SK-N-SH (cell line): Measurements from ENCODE around the gene STKLD1. TPM values are rescaled to one million over a fixed set of nuclear protein-coding genes. Genes with fewer than 3 reads are reported as not detected.

Experiments
- CTCF ChIA-PET: fragments of 300-600, 350-600 bp; formaldehyde crosslinking; extraction: SDS; loops from one replicate; lab custom pipeline; 2021; lab: Yijun Ruan, JAX
- POLR2A ChIA-PET: fragments of 350-600 bp; sonication (Branson Sonifier 250); formaldehyde crosslinking; extraction: SDS; loops from one replicate; lab custom pipeline; 2020; ENCODE audit warnings: antibody characterized with exemption, inconsistent platforms; lab: Yijun Ruan, JAX
- DNase-seq: peaks from one replicate; pipeline ENCODE4 v3.0.0; 2012
- H2AFZ ChIP-seq: fragments of 200-600 bp; sonication (generic); 2 replicates; pipeline ENCODE4 v1.8.1; 2016; ENCODE audit warnings: antibody characterized with exemption, mild to moderate bottlenecking, low read depth
- H3F3A ChIP-seq: fragments of 200-600 bp; sonication (generic); replicated peaks from 2 replicates; pipeline ENCODE3; 2016; ENCODE audit warnings: antibody characterized with exemption, mild to moderate bottlenecking; ENCODE audit not compliant: insufficient read depth
- H3K27ac ChIP-seq, 2 experiments: fragments of 200-500 bp in 1 of 2; fragments of 200-600 bp in 1 of 2; sonication (Bioruptor generic) in 1 of 2; sonication (generic), shearing (Covaris generic) in 1 of 2; 2 replicates each; pipeline versions ENCODE4 v1.5.1 to v1.6.1; 2014 to 2016; ENCODE audit warnings: low read depth in 2 of 2, inconsistent platforms in 1 of 2, low read length in 1 of 2, mild to moderate bottlenecking in 1 of 2, mixed read lengths in 1 of 2
- H3K27me3 ChIP-seq: fragments of 200-600 bp; sonication (generic), shearing (Covaris generic); 2 replicates; pipeline ENCODE4 v1.6.1; 2016; ENCODE audit warnings: mixed run types; ENCODE audit not compliant: insufficient read depth
- H3K36me3 ChIP-seq, 2 experiments: fragments of 200-500 bp in 1 of 2; fragments of 200-600 bp in 1 of 2; sonication (Bioruptor generic) in 1 of 2; sonication (generic) in 1 of 2; replicated peaks in 1 of 2; 2 replicates each; pipeline versions ENCODE3 to v1.5.1; 2014 to 2016; ENCODE audit warnings: low read length in 1 of 2, mild to moderate bottlenecking in 1 of 2; ENCODE audit not compliant: insufficient read depth in 2 of 2, control insufficient read depth in 1 of 2
- H3K4me1 ChIP-seq, 2 experiments: fragments of 200-500 bp in 1 of 2; fragments of 200-600 bp in 1 of 2; sonication (Bioruptor generic) in 1 of 2; sonication (generic), shearing (Covaris generic) in 1 of 2; 2 replicates each; pipeline versions ENCODE4 v1.5.1 to v1.6.1; 2014 to 2016; ENCODE audit warnings: low read depth in 1 of 2, low read length in 1 of 2, mixed run types in 1 of 2; ENCODE audit not compliant: insufficient read depth in 2 of 2, control insufficient read depth in 1 of 2
- H3K4me2 ChIP-seq: fragments of 200-600 bp; sonication (generic), shearing (Covaris generic); 2 replicates; pipeline ENCODE4 v1.6.1; 2017; ENCODE audit warnings: mixed run types
- H3K4me3 ChIP-seq, 2 experiments: fragments of 200-500 bp in 1 of 2; fragments of 200-600 bp in 1 of 2; sonication (Bioruptor generic) in 1 of 2; sonication (generic), shearing (Covaris generic) in 1 of 2; 2 replicates each; pipeline versions ENCODE4 v1.5.1 to v1.8.1; 2014 to 2016; ENCODE audit warnings: low read depth in 2 of 2, inconsistent platforms in 1 of 2, low read length in 1 of 2, mild to moderate bottlenecking in 1 of 2, mixed read lengths in 1 of 2, moderate library complexity in 1 of 2
- H3K79me2 ChIP-seq: fragments of 200-600 bp; sonication (generic); 2 replicates; pipeline ENCODE4 v1.8.1; 2017; ENCODE audit warnings: mild to moderate bottlenecking; ENCODE audit not compliant: insufficient read depth
- H3K9ac ChIP-seq: fragments of 200-600 bp; sonication (generic); 2 replicates; pipeline ENCODE4 v1.6.1; 2017; ENCODE audit warnings: mixed run types
- H3K9me2 ChIP-seq: fragments of 200-600 bp; sonication (generic); 2 replicates; pipeline ENCODE4 v1.6.1; 2017; ENCODE audit warnings: mixed run types
- H3K9me3 ChIP-seq: fragments of 200-600 bp; sonication (generic); 2 replicates; pipeline ENCODE4 v1.6.1; 2017; ENCODE audit warnings: mixed run types, mild to moderate bottlenecking, moderate library complexity
- H4K20me1 ChIP-seq: fragments of 200-600 bp; sonication (generic); 2 replicates; pipeline ENCODE4 v1.6.1; 2017; ENCODE audit warnings: mild to moderate bottlenecking, mixed run types; ENCODE audit not compliant: insufficient read depth
- CHD2 ChIP-seq: fragments of 150-350 bp; IDR thresholded peaks from 2 replicates; pipeline ENCODE4 v1.6.1; 2018; ENCODE audit warnings: low read length; ENCODE audit not compliant: partially characterized antibody
- ELF1 ChIP-seq: IDR thresholded peaks from 2 replicates; pipeline ENCODE4 v1.4.0; 2012
- EZH2phosphoT487 ChIP-seq: fragments of 200-600 bp; sonication (generic); IDR thresholded peaks from 2 replicates; pipeline ENCODE4 v1.6.1; 2017; ENCODE audit warnings: low read depth, mixed run types, mild to moderate bottlenecking, antibody characterized with exemption, moderate library complexity, borderline replicate concordance
- FOSL2 ChIP-seq: IDR thresholded peaks from 2 replicates; pipeline ENCODE4 v1.4.0; 2012; ENCODE audit warnings: low read depth, mild to moderate bottlenecking, moderate library complexity, borderline replicate concordance
- GABPA ChIP-seq: IDR thresholded peaks from 2 replicates; pipeline ENCODE4 v1.4.0; 2012; ENCODE audit warnings: low read depth, mild to moderate bottlenecking
- GATA2 ChIP-seq: sonication (generic); formaldehyde crosslinking; IDR thresholded peaks from 2 replicates; pipeline ENCODE4 v1.5.0; 2020; ENCODE audit warnings: mild to moderate bottlenecking, missing genetic modification reagents
- JUND ChIP-seq: IDR thresholded peaks from 2 replicates; pipeline ENCODE4 v1.4.0; 2012
- MAX ChIP-seq: IDR thresholded peaks from 2 replicates; pipeline ENCODE4 v1.4.0; 2012; ENCODE audit warnings: low read depth
- MEF2A ChIP-seq: IDR thresholded peaks from 2 replicates; pipeline ENCODE4 v1.4.0; 2012; ENCODE audit warnings: low read depth, borderline replicate concordance
- MXI1 ChIP-seq: IDR thresholded peaks from 2 replicates; pipeline ENCODE4 v1.6.1; 2012; ENCODE audit warnings: mild to moderate bottlenecking, low read depth, low read length, improper control_type of control experiment
- NFIC ChIP-seq: IDR thresholded peaks from 2 replicates; pipeline ENCODE4 v1.4.0; 2012; ENCODE audit warnings: borderline replicate concordance
- PBX3 ChIP-seq: IDR thresholded peaks from 2 replicates; pipeline ENCODE4; 2012
- POLR2AphosphoS5 ChIP-seq: IDR thresholded peaks from 2 replicates; pipeline ENCODE4 v1.6.1; 2012; ENCODE audit warnings: low read depth, low read length
- RAD21 ChIP-seq: IDR thresholded peaks from 2 replicates; pipeline ENCODE4 v1.6.1; 2012; ENCODE audit warnings: mild to moderate bottlenecking, low read length
- REST ChIP-seq: IDR thresholded peaks from 2 replicates; pipeline ENCODE4 v1.6.1; 2012; ENCODE audit warnings: mild to moderate bottlenecking, low read depth, low read length, moderate library complexity
- RFX5 ChIP-seq: IDR thresholded peaks from 2 replicates; pipeline ENCODE4 v1.6.1; 2012; ENCODE audit warnings: mild to moderate bottlenecking, improper control_type of control experiment, low read length
- RXRA ChIP-seq: IDR thresholded peaks from 2 replicates; pipeline ENCODE4 v1.4.0; 2012; ENCODE audit warnings: low read depth, mild to moderate bottlenecking, borderline replicate concordance
- SMC3 ChIP-seq: IDR thresholded peaks from 2 replicates; pipeline ENCODE4 v1.6.1; 2012; ENCODE audit warnings: low read depth, low read length, improper control_type of control experiment
- USF1 ChIP-seq: IDR thresholded peaks from 2 replicates; pipeline ENCODE4 v1.4.0; 2012; ENCODE audit warnings: low read depth, borderline replicate concordance
- YY1 ChIP-seq: IDR thresholded peaks from 2 replicates; pipeline ENCODE4 v1.4.0; 2012; ENCODE audit warnings: low read depth, mild to moderate bottlenecking
- ZBTB33 ChIP-seq: IDR thresholded peaks from 2 replicates; pipeline ENCODE4 v1.4.0; 2012; ENCODE audit warnings: low read depth, borderline replicate concordance
- WGBS: methylation state at CpG from one replicate; pipeline ENCODE4 v1.1.6; 2017; ENCODE audit warnings: low lambda C conversion rate; 5-methylcytosine and 5-hydroxymethylcytosine counted together
- polyA plus RNA-seq, 3 experiments: library from polyadenylated mRNA; depleted of rRNA; stranded (reverse); fragments of >200 nt; gene quantifications; 2 replicates each; pipeline ENCODE4 v1.2.3, GENCODE V29; 2012

STKLD1 gene
- polyA plus RNA-seq, 1 of the 3 experiments (the other 2 are of a cell fraction), result 2.3 TPM

GRCh38 chr9:133366435-133366834, 9.7 kb upstream of the STKLD1 start (continued):
- TF ChIP-seq MAX, result no peak
- no peak for TF ChIP-seq USF1
- no peak for TF ChIP-seq SMC3
- TF ChIP-seq EZH2phosphoT487, result no peak
- no peak for TF ChIP-seq NFIC
- no peak for TF ChIP-seq REST
- no peak for TF ChIP-seq GATA2 (CRISPR knock-in tag)
- no peak for TF ChIP-seq YY1
- no peak for TF ChIP-seq GABPA
- TF ChIP-seq MXI1, result no peak

GRCh38 chr9:133367221-133367620, 8.9 kb upstream of the STKLD1 start:
- TF ChIP-seq ZBTB33 (no peak), POLR2AphosphoS5 (no peak), ELF1 (no peak), PBX3 (no peak), JUND (no peak), FOSL2 (no peak), MEF2A (no peak), RXRA (no peak), RAD21 (no peak), RFX5 (no peak), CHD2 (no peak)
- WGBS, result 98% methylated on average over 17 of the region's 22 CpGs
- peaks cover 96% of the 10 kb centered on the region for H3K79me2 ChIP-seq

More at GRCh38 chr9:133367221-133367620, 8.9 kb upstream of the STKLD1 start:
- Histone ChIP-seq H2AFZ (no peak overlapping the region), H3F3A (peaks cover 14% of the 10 kb centered on the region), H3K27me3 (no peaks in the 10 kb centered on the region), H3K4me3 (no peak overlapping the region), H3K27ac (no peak overlapping the region; a peak in 1 of 4 replicates), H3K9me3 (no peaks in the 10 kb centered on the region), H3K36me3 (peaks cover 37 to 80% of the 10 kb centered on the region in 2 experiments), H3K9ac (no peak overlapping the region), H3K4me2 (no peak overlapping the region), H4K20me1 (peaks cover 84% of the 10 kb centered on the region), H3K4me1 (peaks cover 0 to 33% of the 10 kb centered on the region in 2 experiments; a peak in 2 of 4 replicates), H3K9me2 (no peaks in the 10 kb centered on the region)
- no peak for DNase-seq
- ChIA-PET POLR2A (interaction anchor here (1.0 kb wide), 1 partner anchor 19 kb away, joined by 4 read pairs; the partner anchor contains the start of genes MED22 and RPL7A), CTCF (interaction anchor here (1.3 to 2.7 kb wide), 4 partner anchors 8 to 119 kb away, joined by 3 to 7 read pairs (median 6); partner anchors contain the start of genes SURF1 and SURF2)
